EH (cell line): ENCODE measurements around the gene FPR2.
"Not testable (repeated sequence)": the region's sequence is repeated elsewhere in the genome, so short reads cannot be mapped to it uniquely, and the experiment has no call there.

ENCODE experiments used
- DNase-seq: peaks from one replicate; pipeline ENCODE4 v3.0.0-alpha.2; 2015; ENCODE audit warnings: low read depth

The FPR2 gene, protein sequence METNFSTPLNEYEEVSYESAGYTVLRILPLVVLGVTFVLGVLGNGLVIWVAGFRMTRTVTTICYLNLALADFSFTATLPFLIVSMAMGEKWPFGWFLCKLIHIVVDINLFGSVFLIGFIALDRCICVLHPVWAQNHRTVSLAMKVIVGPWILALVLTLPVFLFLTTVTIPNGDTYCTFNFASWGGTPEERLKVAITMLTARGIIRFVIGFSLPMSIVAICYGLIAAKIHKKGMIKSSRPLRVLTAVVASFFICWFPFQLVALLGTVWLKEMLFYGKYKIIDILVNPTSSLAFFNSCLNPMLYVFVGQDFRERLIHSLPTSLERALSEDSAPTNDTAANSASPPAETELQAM

DNA sequence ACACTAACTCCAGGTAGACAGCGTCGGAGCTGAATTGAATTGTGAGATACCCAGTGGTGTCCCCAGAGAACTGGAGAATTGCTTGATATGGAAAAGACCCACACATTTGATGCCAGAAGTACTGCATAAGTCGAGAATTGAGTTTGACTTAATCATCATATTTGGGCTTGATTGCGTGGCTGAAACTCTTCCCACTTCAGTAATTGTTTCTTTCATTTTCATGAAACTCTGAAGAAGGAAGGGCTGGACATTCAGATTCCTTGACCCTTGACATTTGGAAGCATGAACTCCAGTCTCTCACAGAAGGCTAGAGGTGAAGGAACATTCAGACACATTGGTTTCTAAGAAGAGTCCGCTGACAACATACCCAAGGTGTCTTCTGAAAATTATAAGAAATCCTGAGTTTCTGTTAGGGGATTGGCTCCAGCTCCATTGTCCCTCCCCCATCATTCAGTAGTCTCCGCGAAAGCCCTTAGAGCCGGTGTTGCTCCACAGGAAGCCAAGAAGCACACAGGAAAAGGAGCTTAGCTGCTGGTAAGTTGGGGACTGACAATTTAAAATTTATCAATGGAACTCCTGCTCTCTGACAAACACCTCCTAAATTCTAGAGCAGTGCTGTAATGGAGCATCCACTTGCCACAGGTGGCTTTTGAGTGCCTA is at the start of gene FPR2:
Gene FPR2, plus strand, starts transcription at position 484 of the 660 bp plus-strand sequence. CDS start 7,479 bp downstream, outside the sequence.
- no peak for DNase-seq

DNA sequence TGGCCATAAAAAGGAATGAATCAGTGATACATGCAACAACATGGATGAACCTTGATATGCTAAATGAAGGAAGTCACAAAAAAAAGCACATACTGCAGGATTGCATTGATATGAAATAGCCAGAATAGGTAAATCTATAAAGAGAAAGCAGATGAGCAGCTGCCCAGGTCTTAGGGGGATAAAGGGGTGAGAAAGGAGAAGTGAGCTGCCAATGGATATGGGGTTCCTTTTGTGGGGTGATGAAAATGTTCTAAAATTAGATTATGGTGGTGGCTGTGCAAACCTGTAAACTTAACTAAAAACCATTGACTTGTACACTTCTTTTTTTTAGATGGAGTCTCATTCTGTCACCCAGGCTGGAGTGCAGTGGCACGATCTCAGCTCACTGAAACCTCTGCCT is 49.3 kb upstream of the FPR2 start:
- no peak for DNase-seq

DNA sequence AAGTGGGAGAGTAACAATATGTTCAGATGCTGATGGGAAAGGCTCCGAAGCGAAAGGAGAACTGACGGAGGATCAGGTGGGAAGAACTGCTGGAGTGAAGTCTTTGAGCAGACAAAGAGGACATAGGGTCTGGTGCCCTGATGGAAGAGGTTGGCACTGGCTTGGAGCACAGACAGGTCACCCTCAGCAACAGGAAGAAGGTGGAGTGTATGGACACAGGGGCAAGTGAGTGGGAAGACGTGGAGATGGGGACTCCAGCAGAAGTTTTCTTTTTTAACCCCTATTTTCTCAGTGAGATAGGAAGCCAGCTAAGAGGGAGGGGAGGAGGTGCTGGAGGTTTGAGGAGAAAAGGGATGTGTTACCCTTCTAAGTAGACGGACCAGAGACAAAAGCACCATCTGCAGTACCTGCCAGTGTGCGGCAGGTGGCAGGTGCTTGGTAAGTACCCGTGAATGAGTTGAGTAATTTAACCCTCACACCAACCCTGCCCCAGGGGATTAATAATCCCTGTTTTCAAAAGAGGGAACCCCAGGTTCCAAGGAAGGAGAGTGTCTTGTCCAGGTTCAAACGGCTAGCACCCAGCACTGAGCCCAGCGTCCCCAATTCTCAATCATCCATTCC is 48.4 kb upstream of the FPR2 start:
- DNase-seq: peak; percentile 34

DNA sequence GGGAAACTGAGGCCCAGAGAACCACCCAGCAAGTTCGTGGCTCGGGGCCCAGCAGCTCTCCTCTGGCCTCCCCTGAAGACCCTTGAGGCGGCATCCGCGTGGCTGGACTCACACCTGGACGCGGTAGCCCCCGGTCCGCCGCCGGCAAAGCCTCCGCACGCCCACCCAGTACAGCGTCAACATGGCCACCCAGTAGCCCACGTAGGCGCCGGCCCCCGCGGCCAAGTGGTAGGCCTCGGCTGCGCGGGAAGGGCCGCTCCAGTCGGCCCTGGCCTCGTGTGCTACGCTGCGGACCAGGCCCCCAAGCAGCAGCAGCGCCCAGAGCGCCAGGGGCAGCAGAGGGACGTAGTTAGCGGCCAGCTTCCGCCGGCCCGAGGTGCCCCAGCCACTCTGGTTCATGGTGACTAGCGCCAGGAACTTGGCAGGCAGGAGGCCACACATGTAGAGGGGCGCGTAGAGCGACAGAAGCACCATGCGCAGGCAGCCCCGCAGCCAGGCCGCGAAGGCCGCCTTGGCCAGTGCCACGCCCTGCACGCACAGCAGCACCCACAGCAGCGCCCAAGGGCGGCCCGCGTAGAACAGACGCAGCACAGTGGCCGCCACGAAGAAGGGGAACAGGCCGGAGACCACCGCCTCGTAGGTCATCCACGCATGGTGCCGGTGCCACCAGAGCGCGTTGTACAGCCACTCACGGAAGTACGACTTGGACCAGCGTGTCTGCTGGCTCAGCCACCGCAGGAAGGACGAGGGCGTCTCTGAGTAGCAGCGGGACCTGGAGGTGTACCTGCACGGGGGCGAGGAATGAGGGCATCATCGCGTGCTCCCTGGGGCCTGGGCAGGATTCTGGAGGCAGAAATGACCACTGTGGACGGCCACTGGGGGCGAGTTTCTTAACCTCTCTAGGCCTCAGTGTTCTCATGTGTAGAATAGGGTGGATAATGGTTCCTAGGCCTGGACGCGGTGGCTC is 47.4 kb upstream of the FPR2 start:
- DNase-seq: no peak

DNA sequence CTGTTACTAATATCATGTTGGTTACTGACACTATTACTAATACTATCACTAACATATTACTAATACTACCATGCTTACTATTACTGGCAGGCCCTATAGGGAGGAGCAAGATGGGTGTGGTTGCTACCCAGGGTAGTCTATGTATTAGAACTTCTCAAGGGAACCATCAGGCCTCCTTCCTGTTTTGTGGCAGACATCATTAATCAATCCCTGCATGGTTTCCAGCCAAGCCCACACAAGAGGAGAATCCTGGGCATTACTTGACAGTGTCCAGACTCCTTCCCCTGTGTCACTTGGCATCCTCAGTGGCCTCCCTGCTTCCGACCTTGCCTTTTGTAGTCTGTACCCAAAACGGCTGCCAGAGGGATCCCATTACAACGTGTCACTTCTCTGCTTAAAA is 46.1 kb upstream of the FPR2 start:
- no peak for DNase-seq

DNA sequence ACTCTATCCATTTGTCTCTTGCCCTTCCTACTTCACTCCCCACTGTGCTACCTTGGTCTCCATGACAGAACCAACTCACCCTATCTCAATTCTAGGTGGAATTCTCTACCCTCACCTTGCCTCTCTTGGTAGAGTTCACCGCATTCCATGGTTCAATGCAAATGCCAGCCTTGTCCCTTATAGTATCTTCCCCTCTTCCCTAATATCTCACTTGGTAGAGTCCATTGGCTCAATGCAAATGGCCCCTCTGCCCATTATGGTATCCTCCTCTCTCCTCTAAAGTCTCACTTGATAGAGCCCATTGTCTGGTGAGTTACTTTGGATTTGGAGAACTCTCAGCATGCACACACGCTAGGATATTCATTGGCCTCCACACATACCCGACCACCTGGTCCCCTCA is 45.1 kb upstream of the FPR2 start:
- DNase-seq: no peak

DNA sequence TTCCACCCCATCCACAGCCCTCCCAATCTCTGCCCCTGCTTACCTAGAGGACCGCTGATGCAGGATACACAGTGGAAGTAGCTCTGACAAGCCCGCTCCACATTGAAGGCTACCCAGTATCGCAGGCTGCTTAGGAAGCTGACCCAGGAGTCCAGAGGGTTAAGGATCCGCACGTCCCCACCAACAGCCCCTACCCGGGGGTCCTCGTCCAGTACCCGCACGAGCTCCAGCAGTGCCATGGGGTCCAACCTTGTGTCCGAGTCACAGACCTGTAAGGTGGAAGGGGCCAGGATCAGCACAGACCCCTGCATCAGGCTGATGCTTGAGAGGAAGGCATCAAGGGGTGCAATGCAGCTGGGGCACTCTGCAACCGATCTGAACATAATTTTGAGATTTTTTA is 44.1 kb upstream of the FPR2 start:
- no peak for DNase-seq

DNA sequence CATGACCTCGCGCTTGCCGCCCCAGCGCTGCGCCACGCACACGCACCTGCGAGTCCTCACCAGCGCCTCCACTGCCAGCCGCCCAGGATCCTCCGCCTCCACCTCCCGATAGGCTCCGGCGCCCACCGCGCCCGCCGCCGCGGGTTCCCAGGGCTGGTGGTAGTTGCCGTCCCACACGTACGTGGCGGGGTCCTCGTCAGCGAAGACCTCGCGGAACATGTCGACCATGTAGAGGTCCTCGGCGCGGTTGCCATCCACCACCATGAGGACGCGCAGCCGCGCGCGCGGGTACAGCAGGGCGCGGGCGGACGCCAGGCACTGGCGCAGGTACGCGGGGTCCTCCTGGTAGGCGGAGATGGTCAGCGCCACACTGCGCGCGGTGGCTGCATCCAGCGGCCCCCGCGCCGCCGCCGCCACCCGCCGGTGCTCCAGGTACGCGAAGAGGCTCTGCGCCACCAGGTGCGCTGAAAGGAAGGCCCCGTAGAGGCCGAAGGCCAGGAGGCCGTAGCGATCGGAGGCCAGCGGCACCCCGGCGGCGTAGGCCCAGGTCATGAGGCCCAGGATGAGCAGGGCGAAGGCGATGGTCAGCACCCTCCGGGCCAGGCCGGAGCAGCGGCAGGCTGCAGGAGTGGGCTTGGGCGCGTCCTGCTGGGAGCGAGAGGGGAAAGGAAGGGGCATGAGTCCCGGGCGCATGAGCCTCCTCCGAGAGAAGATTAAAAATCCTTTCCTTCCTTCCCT is 41.6 kb upstream of the FPR2 start:
- DNase-seq: no peak

DNA sequence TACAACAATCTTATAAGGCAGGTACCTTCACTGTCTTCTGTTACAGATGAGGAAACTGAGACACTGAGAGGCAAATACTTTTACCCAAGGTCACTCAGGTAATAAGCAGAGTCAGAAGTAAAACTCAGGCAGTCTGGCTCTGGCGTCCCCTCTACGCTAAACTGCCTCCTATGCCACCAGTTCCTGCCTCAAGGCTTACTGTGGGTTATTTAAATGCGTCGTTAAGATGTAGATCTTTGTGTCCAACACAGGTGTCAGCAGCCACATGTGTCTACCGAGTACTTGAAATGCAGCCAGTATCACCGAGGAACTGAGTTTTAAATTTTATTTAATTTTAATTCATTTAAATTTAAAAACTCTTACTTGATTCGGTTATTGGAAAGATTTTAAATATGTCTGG is 39.1 kb upstream of the FPR2 start:
- no peak for DNase-seq

DNA sequence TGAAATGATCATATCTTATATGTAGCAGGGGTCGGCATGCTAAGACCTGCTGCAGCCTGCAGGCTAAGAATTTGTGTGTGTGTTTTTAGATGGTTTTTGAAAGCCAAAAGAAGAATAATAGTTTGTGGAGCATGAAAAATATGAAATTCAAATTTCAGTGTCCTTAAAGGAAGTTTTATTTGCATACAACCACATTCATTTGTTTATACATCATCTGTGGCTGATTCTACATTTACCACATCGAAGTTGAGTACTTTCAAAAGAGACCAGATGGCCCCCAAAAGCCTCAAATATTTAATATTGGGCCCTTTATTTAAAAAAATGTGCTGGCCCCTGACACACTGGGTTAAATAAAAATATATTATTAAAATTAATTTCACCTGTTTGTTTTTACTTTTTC is 38.5 kb upstream of the FPR2 start:
- no peak for DNase-seq

DNA sequence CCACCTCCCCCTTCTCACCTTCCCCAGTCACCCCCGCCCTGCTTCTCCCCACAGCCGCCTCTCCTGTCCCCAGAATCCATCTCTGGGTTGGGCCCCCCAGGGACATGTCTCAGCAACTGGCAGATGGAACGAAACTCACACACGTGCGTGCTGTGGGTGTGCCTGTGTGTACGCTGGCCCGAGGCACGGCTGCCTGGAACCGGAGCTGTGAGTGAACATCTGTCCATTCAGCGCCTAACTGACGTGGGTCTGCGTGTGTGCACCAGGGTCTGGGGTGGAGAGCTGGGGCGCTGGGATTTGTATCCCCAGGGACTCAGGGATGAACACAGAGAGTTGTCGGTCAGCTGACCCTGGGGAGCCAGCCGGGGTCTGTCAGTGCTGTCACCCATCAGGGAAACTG is 36.4 kb upstream of the FPR2 start:
- no peak for DNase-seq

DNA sequence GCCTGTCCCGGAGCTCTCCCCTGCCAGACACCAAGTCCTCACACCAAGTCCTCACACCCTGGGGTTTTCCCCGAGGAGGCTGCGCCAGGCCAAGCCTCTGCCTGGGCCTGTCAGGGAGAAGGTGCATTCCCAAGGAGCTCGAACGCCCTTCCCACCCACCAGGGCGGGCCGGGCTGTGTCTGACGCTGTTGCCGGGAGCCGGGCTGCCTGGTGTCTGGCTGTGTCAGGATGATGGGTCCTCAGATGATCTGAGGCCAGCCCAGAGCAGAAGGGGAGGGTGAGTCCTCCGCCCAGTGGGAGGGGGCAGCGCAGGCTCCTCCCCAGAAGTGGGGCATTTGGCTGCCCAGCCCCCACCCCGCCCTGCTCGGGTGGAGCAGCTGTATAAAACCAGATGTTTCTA is 34.9 kb upstream of the FPR2 start:
- peak; percentile 61 for DNase-seq

DNA sequence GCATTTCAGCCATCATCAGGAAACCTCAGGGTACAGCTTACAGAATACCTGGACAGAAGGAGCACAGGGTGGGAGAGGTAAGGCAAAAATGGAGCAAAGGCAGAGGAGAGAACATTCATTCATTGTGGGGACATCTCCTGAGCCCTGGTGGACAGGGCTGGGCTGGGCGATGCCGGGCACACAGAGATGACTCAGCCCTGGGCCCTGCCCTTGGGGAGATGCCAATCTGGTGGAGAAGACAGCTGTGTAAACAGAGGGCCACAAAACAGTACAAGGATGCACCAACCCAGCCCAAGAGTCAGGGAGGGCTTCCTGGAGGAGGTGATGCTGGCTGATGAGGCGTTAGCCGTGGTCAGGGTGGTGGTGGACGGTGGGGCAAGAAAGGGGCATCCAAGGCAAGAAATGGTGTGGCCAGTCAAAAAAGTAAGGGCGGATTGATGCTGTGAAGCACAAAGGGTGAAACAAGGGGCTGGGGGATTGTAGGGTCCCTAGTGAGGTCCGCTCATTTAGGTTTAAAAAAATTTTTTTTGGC is 33.6 kb upstream of the FPR2 start:
- peak; percentile 48 for DNase-seq

DNA sequence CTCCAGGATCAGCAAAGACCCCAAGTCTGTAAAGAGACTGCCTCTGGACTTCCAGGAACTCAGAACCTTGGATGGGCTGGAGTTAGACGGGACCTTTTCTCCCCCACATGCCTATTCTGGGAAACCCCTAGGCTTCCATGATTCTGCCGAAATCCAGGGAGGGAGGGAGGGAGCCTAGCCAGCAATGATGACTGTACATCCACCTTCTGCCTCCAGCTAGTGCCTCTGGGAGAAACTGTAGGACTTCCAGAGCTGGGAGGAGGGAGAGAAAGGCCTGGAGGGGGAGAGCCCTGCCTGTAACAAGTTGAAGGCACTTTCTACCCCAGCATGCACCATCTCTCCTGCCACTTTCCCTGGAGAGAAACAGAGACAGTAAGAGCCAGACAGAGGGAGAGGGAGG is 31.2 kb upstream of the FPR2 start:
- DNase-seq: no peak

DNA sequence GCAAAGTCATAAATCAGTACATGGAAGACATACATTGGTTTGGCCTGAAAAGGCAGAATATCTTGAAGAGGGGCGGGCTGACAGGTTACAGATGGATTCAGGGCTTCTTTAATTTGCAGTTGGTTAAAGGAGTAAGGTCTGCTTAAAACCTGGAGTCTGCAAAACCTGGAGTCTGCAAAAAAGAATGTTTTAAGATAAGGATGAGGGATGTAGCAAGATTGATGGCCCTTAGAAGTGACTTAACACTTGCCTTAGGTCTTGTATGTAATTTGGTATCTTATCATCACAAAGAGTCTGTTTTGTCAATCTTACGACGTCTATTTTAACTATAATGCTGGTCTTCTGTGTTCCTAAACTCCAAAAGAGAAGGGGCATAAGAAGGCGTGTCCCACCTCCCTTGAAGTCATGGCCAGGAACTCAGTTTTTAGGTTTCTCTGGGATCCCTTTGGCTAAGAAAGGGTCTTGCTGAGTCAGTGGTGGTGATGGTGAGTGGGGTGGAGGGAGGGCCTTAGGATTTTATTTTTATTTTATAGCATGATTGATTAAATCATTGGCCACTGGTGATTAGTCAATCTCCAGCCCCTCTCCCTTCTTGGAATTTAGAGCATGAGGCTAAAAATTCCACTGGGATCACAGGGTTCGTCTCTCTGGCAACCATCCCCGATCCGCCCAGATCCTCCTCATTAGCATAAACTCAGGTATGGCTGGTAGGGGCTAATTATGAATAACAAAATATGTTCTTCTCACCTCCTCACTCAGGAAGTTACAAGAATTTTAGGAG is 27.0 kb upstream of the FPR2 start:
- no peak for DNase-seq

DNA sequence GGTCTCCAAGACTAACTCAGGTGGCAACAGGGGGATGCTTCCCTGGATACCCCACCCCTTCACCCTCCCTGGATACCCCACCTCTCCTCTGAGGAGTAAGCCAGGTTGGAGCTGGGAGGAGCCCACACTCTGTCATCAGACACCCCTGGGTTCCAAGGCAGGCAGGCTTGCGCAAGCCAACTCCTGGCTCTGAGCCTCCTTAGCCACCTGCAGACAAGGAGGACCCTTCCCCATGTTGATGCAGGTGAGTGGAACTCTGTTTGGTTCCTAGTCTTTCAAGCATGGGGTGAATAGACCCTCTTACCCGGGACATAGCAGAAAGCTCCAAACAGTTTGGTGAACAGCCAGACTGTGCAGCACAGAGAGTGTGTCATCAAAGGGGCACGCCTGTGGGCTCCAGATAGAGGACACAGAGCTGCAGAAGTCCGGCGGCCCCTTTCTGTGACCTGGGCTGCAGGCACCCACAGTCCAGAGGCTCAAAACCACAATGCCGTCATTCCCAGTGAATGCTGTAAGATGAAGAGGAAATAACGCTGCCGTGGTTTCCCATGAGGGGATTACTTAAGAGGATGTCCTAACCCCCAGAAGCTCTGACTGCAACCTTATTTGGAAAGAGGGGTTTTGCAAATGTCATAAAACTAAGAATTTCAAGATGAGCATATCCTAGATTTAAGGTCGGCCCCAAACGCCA is 25.1 kb upstream of the FPR2 start:
- DNase-seq: peak; percentile 15

DNA sequence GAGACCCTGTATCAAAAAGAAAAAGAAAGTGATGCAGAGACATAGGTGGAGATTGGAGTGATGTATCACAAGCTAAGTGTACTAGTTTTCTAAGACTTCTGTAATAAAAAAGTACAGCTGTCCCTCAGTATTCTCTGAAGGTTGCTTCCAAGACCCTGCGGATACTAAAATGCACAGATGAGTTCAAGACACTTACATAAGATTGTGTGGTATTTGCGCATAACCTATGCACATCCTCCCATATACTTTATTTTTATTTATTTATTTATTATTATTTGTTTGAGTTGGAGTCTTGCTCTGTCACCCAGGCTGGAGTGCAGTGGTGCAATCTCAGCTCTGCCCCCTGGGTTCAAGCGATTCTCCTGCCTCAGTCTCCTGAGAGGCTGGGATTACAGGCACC is 23.6 kb upstream of the FPR2 start:
- no peak for DNase-seq

DNA sequence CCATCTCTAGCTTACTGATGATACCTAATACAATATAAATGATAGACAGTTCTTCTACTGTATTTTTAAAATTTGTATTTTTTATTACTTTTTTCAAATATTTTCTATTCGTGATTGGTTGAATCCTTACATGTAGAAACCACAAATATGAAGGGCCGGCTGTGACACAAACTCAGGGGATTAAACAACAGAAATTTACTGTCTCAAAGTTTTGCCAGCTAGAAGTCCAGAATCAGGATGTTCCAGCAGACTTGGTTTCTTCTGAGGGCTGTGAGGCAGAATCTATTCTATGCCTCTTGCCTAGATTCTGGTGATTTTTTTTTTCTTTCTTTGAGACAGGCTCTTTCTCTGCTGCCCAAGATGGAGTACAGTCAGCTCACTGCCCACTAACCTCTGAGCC is 23.1 kb upstream of the FPR2 start:
- DNase-seq: no peak

DNA sequence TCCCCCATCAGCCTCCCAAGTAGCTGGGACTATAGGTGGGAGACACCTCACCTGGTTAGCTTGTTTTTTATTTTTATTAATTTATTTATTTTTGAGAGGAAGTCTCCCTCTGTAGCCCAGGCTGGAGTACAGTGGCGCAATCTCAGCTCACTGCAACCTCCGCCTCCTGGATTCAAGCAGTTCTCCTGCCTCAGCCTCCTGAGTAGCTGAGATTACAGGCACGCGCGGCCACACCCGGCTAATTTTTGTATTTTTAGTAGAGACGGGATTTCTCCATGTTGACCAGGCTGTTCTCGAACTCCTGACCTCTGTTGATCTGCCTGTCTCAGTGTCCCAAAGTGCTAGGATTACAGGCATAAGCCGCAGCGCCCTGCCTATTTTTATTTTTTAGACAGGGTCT is 22.5 kb upstream of the FPR2 start:
- DNase-seq: not testable (repeated sequence)
